Glutamatergic neuron (in vitro differentiated cells): ENCODE results near the gene ATP8B4. TPM values are rescaled to one million over a fixed set of nuclear protein-coding genes. Genes with fewer than 3 reads are reported as not detected.
A peak's percentile ranks its signal among the peaks of the same experiment; 100 is the strongest.

Experiments
- DNase-seq: peaks from one replicate; pipeline ENCODE4 v3.0.0; 2022
- H3K27ac Mint-ChIP-seq: one replicate; pipeline ENCODE4 v1.8.0; 2020; ENCODE audit warnings: mild to moderate bottlenecking, mixed read lengths, inconsistent platforms; ENCODE audit not compliant: unreplicated experiment
- H3K27me3 Mint-ChIP-seq: one replicate; pipeline ENCODE4 v1.8.0; 2020; ENCODE audit warnings: mild to moderate bottlenecking, moderate library complexity, mixed read lengths, inconsistent platforms; ENCODE audit not compliant: unreplicated experiment
- H3K36me3 Mint-ChIP-seq: one replicate; pipeline ENCODE4 v1.8.0; 2020; ENCODE audit warnings: mild to moderate bottlenecking, mixed read lengths, inconsistent platforms; ENCODE audit not compliant: unreplicated experiment
- H3K4me1 Mint-ChIP-seq: one replicate; pipeline ENCODE4 v1.8.0; 2020; ENCODE audit warnings: mild to moderate bottlenecking, low read depth, mixed read lengths, inconsistent platforms; ENCODE audit not compliant: unreplicated experiment
- H3K4me3 Mint-ChIP-seq: one replicate; pipeline ENCODE4 v1.8.0; 2020; ENCODE audit warnings: mild to moderate bottlenecking, mixed read lengths, inconsistent platforms; ENCODE audit not compliant: unreplicated experiment
- H3K9me3 Mint-ChIP-seq: one replicate; pipeline ENCODE4 v1.8.0; 2020; ENCODE audit warnings: mild to moderate bottlenecking, moderate library complexity, mixed read lengths, inconsistent platforms; ENCODE audit not compliant: unreplicated experiment
- total RNA-seq: library from RNA; stranded (reverse); fragmentation: NEBNext Ultra II Directional; extraction: Animal tissue kit (Norgen Biotek cat#: 25700); gene quantifications from one replicate; pipeline ENCODE4 v1.2.1, GENCODE V29; 2021; ENCODE audit not compliant: unreplicated experiment
- TF ChIP-seq, protein P1 (sequence below): fragments of 200-600 bp; sonication (generic); IDR thresholded peaks from one replicate; pipeline ENCODE4 v1.5.0; 2021; ENCODE audit not compliant: partially characterized antibody, unreplicated experiment

Gene ATP8B4
- total RNA-seq, 1 donor from 2014 or later: not detected

DNA sequence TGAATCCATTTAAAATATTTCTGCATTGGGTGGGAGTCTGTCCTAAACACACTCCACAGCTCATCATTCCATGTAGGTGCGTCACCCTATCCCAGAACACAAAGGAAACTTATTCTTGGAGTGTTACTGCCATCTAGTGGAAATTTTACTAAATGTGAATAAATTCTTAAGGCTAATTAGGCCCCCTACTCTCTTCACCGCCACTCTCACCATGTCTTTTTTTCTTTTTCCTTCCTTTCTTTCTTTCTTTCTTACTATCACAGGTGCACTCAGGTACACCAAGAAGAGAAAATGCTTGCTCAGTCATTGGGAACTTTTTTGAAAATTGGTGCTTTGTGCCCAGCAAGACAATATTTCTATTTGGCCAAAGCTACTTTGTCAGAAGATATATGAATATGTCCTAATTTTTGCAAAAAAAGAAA lies 26.4 kb upstream of the ATP8B4 start:
- no peak for DNase-seq
- TF ChIP-seq, protein P1, sequence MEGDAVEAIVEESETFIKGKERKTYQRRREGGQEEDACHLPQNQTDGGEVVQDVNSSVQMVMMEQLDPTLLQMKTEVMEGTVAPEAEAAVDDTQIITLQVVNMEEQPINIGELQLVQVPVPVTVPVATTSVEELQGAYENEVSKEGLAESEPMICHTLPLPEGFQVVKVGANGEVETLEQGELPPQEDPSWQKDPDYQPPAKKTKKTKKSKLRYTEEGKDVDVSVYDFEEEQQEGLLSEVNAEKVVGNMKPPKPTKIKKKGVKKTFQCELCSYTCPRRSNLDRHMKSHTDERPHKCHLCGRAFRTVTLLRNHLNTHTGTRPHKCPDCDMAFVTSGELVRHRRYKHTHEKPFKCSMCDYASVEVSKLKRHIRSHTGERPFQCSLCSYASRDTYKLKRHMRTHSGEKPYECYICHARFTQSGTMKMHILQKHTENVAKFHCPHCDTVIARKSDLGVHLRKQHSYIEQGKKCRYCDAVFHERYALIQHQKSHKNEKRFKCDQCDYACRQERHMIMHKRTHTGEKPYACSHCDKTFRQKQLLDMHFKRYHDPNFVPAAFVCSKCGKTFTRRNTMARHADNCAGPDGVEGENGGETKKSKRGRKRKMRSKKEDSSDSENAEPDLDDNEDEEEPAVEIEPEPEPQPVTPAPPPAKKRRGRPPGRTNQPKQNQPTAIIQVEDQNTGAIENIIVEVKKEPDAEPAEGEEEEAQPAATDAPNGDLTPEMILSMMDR: peak; percentile 58
- H3K36me3 Mint-ChIP-seq: no peaks in the 10 kb centered on the region
- no peak overlapping the region for H3K27ac Mint-ChIP-seq
- H3K4me1 Mint-ChIP-seq: peaks cover 2% of the 10 kb centered on the region
- no peaks in the 10 kb centered on the region for H3K9me3 Mint-ChIP-seq
- H3K4me3 Mint-ChIP-seq: no peak overlapping the region
- H3K27me3 Mint-ChIP-seq: peaks cover 2% of the 10 kb centered on the region

DNA sequence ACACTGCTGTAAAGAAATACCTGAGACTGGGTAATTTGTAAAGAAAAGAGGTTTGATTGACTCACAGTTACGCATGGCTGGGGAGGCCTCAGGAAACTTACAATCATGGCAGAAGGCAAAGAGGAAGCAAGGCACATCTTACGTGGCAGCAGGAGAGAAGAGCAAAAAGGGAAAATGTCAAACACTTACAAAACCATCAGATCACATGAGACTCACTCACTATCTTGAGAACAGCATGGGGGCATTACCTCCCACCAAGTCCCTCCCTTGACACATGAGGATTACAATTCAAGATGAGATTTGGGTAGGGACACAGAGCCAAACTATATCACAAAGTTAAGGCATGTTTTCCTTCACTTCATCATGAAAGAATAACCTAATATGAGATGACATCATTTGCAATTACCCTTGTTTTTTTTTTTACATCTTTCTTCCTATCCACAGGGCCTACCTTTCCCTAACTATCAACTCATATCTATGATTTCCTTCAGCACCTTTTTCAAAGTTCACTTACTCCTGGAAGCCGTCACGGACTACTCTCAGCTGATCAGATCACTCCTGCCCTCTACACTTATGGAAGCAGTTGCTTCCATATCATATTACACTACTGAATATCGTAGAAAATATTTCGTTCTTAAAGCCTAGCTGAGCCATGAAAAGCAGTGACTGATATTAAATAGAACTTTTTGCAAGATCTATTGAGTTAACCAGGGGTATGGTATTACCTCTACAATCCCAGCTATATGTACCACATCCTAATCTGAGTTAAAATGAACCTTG lies 25.5 kb upstream of the ATP8B4 start:
- no peak overlapping the region for H3K27ac Mint-ChIP-seq
- H3K36me3 Mint-ChIP-seq: no peaks in the 10 kb centered on the region
- H3K27me3 Mint-ChIP-seq: peaks cover 2% of the 10 kb centered on the region
- TF ChIP-seq, protein P1: no peak
- H3K4me1 Mint-ChIP-seq: peaks cover 2% of the 10 kb centered on the region
- DNase-seq: no peak
- H3K9me3 Mint-ChIP-seq: no peaks in the 10 kb centered on the region
- H3K4me3 Mint-ChIP-seq: no peak overlapping the region

DNA sequence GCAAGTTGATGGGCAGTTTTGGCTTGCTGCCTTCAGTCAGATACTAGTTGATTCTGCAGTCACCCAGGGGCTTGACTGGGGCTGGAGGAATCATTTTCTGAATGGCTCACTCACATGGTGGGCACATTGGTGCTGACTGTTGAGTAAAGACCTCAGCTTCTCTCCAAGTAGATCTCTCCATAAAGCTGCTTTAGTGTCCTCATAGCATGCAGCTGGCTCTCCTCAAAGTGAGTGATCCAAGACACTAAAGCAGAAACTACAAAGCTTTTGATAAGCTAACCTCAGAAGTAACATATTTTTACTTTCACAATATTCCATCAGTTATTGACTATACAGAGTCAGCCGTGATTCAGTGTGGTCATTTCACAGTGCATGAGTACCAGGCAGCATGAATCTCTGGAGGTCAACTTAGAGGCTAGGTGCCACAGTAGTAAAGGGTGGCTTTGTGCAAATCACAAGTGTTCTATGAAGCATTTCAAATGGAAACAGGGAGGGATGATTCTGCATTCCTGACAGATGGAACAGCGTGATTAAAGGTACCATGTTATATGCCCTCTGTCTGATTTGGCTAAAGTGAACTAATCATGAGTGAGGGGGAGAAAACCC lies 24.3 kb upstream of the ATP8B4 start:
- Mint-ChIP-seq H3K27ac (no peak overlapping the region), H3K4me3 (no peak overlapping the region)

DNA sequence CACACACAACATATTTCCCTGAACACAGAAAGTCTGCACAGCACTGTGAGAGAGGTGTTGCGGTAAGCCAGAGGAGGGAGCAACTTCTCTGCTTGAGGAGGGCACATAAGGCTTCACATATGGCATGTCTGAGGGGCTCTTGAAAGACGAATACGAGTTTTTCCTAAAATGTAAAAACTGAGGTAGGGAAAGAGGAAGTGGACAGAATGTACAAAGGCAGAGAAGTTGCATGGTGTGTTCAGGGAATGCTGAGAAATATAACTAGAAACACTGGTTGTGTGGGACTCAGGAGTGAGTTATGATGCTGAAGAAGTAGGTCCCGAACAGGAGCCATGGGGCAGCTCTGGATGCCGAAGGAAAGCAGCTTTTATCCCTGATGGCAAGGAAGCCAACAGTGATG lies 22.8 kb upstream of the ATP8B4 start:
- no peaks in the 10 kb centered on the region for H3K36me3 Mint-ChIP-seq
- no peak for DNase-seq
- H3K9me3 Mint-ChIP-seq: peaks cover 2% of the 10 kb centered on the region
- peaks cover 2% of the 10 kb centered on the region for H3K4me1 Mint-ChIP-seq
- TF ChIP-seq, protein P1: no peak
- H3K27me3 Mint-ChIP-seq: peaks cover 2% of the 10 kb centered on the region
- H3K27ac Mint-ChIP-seq: no peak overlapping the region
- H3K4me3 Mint-ChIP-seq: no peak overlapping the region

More for the DNA sequence above, 24.3 kb upstream of the ATP8B4 start:
- TF ChIP-seq, protein P1: no peak
- Mint-ChIP-seq H3K9me3 (peaks cover 2% of the 10 kb centered on the region), H3K36me3 (no peaks in the 10 kb centered on the region), H3K27me3 (peaks cover 2% of the 10 kb centered on the region), H3K4me1 (peaks cover 2% of the 10 kb centered on the region)
- no peak for DNase-seq

DNA sequence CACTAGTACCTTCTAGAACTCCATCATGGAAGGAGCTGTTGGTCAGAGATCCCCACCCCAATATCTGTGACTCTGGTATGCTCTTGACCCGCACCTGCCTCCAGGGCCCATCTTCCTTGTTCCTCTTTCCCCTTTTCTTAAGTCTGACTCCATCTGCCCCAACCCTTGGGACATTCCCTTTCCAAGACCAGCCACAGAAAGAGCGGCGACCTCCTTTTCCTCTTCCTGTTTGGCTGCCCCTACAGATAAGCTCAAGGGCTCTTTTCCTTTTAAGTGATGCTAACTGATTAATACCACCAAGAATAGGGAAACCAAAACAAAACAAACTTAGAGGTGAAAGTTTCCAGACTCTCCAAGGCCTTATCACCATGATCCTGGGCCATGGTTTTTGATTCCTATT lies 21.9 kb upstream of the ATP8B4 start:
- peaks cover 2% of the 10 kb centered on the region for H3K9me3 Mint-ChIP-seq
- H3K27me3 Mint-ChIP-seq: peaks cover 2% of the 10 kb centered on the region
- peaks cover 2% of the 10 kb centered on the region for H3K4me1 Mint-ChIP-seq
- TF ChIP-seq, protein P1: no peak
- H3K4me3 Mint-ChIP-seq: no peak overlapping the region
- no peak overlapping the region for H3K27ac Mint-ChIP-seq
- DNase-seq: no peak
- no peaks in the 10 kb centered on the region for H3K36me3 Mint-ChIP-seq
